Panc1 (cell line): ENCODE results near the gene PNO1.

ENCODE experiments used
- TF ChIP-seq, protein P1 (sequence below): fragments of 450-650 bp; IDR thresholded peaks from 2 replicates; pipeline ENCODE4 v1.5.1; 2017; ENCODE audit warnings: mild to moderate bottlenecking
- TF ChIP-seq, protein P2 (sequence below), 2 experiments: IDR thresholded peaks; 2 replicates each; pipeline ENCODE4 v1.6.1; 2011 to 2012; ENCODE audit warnings: low read depth in 2 of 2, control low read depth in 1 of 2, low read length in 1 of 2, mild to moderate bottlenecking in 1 of 2, moderate library complexity in 1 of 2; ENCODE audit not compliant: insufficient read depth in 1 of 2

DNA sequence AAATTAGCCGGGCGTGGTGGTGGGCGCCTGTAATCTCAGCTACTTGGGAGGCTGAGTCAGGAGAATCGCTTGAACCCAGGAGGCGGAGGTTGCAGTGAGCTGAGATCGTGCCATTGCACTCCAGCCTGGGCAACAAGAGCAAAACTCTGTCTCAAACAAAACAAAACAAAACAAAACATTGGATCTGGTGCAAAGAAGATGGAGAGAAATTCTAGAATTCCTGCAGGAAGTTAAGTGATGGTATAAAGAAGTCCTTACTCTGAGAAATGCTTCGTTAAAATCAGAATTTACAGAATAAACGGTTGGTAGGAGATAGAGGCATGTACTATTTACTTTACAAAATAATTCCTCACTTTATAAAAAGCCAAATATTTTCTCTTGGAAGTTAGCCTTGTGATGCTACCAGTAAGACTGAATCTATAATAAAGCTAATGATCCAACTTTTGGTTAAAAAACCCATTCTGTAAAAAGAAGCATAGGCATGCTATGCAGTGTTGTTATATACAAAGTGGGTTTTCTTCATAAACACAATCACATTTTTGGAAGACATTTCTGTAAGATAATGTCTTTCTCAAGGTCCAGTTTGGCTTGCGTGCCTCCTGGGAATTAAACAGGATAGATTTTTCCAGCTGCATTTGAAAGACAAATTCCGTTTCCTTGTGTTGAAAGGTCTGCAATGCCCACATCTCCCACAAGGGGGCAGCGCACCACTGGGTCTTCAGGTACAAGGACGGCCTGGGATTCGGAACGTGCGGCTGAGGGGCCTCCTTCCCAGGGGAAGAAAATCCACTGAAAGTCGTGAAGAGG, 35.6 kb upstream of the PNO1 start:
- TF ChIP-seq, protein P1, sequence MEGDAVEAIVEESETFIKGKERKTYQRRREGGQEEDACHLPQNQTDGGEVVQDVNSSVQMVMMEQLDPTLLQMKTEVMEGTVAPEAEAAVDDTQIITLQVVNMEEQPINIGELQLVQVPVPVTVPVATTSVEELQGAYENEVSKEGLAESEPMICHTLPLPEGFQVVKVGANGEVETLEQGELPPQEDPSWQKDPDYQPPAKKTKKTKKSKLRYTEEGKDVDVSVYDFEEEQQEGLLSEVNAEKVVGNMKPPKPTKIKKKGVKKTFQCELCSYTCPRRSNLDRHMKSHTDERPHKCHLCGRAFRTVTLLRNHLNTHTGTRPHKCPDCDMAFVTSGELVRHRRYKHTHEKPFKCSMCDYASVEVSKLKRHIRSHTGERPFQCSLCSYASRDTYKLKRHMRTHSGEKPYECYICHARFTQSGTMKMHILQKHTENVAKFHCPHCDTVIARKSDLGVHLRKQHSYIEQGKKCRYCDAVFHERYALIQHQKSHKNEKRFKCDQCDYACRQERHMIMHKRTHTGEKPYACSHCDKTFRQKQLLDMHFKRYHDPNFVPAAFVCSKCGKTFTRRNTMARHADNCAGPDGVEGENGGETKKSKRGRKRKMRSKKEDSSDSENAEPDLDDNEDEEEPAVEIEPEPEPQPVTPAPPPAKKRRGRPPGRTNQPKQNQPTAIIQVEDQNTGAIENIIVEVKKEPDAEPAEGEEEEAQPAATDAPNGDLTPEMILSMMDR = peak; percentile 97
- TF ChIP-seq, protein P2, sequence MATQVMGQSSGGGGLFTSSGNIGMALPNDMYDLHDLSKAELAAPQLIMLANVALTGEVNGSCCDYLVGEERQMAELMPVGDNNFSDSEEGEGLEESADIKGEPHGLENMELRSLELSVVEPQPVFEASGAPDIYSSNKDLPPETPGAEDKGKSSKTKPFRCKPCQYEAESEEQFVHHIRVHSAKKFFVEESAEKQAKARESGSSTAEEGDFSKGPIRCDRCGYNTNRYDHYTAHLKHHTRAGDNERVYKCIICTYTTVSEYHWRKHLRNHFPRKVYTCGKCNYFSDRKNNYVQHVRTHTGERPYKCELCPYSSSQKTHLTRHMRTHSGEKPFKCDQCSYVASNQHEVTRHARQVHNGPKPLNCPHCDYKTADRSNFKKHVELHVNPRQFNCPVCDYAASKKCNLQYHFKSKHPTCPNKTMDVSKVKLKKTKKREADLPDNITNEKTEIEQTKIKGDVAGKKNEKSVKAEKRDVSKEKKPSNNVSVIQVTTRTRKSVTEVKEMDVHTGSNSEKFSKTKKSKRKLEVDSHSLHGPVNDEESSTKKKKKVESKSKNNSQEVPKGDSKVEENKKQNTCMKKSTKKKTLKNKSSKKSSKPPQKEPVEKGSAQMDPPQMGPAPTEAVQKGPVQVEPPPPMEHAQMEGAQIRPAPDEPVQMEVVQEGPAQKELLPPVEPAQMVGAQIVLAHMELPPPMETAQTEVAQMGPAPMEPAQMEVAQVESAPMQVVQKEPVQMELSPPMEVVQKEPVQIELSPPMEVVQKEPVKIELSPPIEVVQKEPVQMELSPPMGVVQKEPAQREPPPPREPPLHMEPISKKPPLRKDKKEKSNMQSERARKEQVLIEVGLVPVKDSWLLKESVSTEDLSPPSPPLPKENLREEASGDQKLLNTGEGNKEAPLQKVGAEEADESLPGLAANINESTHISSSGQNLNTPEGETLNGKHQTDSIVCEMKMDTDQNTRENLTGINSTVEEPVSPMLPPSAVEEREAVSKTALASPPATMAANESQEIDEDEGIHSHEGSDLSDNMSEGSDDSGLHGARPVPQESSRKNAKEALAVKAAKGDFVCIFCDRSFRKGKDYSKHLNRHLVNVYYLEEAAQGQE (IDR thresholded peaks at IDR 0.05; ENCODE audit: insufficient read depth in 1 of 2, low read depth in 2 of 2, low read length in 1 of 2) = no peak
